Epithelial cell of esophagus (primary cell): Measurements from ENCODE around the gene SLITRK3.
A peak's percentile ranks its signal among the peaks of the same experiment; 100 is the strongest.

Experiments
- DNase-seq: peaks from one replicate; pipeline ENCODE4 v3.0.0; 2010; ENCODE audit warnings: low read depth
- H3K4me3 ChIP-seq: 2 replicates; pipeline ENCODE4 v1.5.1; 2011; ENCODE audit warnings: mild to moderate bottlenecking, low read length, control low read depth
- TF ChIP-seq, protein P1 (sequence below): IDR thresholded peaks from 2 replicates; pipeline ENCODE4 v1.5.1; 2011; ENCODE audit warnings: low read depth, mild to moderate bottlenecking, low read length, control low read depth, inconsistent platforms; ENCODE audit not compliant: insufficient read depth; ENCODE audit errors: missing control alignments

SLITRK3 gene, protein sequence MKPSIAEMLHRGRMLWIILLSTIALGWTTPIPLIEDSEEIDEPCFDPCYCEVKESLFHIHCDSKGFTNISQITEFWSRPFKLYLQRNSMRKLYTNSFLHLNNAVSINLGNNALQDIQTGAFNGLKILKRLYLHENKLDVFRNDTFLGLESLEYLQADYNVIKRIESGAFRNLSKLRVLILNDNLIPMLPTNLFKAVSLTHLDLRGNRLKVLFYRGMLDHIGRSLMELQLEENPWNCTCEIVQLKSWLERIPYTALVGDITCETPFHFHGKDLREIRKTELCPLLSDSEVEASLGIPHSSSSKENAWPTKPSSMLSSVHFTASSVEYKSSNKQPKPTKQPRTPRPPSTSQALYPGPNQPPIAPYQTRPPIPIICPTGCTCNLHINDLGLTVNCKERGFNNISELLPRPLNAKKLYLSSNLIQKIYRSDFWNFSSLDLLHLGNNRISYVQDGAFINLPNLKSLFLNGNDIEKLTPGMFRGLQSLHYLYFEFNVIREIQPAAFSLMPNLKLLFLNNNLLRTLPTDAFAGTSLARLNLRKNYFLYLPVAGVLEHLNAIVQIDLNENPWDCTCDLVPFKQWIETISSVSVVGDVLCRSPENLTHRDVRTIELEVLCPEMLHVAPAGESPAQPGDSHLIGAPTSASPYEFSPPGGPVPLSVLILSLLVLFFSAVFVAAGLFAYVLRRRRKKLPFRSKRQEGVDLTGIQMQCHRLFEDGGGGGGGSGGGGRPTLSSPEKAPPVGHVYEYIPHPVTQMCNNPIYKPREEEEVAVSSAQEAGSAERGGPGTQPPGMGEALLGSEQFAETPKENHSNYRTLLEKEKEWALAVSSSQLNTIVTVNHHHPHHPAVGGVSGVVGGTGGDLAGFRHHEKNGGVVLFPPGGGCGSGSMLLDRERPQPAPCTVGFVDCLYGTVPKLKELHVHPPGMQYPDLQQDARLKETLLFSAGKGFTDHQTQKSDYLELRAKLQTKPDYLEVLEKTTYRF

DNA sequence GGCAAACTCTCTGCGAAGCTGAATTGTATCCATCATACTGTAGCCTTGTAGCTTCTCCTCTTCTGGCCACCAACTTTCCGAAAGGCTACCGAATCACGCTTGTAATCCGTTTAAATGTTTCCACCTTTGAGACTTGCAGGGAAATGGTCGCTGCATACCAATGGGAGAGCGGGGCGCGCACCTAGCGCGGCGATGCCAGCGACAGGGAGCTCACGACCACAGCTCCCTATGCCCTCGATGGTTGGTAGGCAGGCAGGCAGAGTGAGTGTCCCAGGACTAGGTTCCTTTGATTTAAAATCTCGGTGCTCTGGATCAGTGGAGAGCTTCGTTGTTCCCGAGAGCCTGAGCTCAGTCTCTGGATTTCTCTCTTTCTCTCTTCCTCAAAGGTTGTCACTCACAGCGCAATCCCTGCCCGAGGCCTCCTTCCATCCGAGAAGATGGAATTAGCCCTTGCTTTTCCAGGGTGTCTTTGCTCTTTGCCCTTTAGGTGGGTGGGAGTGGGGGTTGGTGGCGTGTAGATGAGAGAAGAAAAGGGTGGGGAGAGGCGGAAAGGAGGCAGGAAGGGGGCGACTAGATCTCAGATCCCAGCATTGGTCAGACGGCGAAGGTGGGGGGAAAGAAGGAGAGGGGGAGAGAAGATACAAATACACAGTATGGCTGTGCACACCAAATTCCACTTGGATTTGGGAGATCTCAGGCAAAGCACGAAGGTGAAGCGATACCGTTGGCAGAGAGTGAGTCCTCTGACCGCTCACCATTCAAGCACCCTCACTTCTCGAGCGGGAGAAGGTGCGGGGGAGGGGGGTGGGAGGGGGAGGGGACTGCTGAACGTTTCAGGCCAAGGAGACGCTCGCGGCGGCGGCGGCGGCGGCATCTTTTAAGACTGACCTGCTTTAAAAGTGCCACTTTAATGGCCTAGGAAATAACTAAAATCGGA is at the start of gene SLITRK3:
TSS of gene SLITRK3 (minus strand) at position 745 of the 937 bp plus-strand sequence. CDS start 5,554 bp downstream, outside the sequence.
- no peak for DNase-seq
- H3K4me3 ChIP-seq, result peak within 1 kb of the TSS; percentile 2
- TF ChIP-seq, protein P1, sequence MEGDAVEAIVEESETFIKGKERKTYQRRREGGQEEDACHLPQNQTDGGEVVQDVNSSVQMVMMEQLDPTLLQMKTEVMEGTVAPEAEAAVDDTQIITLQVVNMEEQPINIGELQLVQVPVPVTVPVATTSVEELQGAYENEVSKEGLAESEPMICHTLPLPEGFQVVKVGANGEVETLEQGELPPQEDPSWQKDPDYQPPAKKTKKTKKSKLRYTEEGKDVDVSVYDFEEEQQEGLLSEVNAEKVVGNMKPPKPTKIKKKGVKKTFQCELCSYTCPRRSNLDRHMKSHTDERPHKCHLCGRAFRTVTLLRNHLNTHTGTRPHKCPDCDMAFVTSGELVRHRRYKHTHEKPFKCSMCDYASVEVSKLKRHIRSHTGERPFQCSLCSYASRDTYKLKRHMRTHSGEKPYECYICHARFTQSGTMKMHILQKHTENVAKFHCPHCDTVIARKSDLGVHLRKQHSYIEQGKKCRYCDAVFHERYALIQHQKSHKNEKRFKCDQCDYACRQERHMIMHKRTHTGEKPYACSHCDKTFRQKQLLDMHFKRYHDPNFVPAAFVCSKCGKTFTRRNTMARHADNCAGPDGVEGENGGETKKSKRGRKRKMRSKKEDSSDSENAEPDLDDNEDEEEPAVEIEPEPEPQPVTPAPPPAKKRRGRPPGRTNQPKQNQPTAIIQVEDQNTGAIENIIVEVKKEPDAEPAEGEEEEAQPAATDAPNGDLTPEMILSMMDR, result no peak

DNA sequence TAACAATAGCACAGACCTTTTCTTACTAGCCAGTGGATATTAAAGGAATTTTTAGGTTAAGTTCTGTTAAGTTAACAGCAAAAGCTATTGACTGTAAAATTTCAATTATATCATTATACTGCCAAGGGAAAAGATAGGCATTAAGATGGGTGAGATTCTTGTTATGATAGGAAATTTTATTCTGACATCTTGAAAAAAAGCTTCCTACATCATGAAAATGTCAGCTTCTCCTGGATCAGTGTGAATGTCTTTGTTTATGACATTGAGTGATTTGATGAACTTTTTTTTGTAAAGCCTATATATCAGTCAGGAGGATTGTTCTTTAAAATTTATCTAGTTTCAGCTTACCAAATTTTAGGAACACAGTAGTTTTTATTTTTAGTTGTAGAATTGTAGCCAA is 47.4 kb upstream of the SLITRK3 start:
- no peak overlapping the region for H3K4me3 ChIP-seq
- no peak for DNase-seq
- TF ChIP-seq, protein P1, result no peak

DNA sequence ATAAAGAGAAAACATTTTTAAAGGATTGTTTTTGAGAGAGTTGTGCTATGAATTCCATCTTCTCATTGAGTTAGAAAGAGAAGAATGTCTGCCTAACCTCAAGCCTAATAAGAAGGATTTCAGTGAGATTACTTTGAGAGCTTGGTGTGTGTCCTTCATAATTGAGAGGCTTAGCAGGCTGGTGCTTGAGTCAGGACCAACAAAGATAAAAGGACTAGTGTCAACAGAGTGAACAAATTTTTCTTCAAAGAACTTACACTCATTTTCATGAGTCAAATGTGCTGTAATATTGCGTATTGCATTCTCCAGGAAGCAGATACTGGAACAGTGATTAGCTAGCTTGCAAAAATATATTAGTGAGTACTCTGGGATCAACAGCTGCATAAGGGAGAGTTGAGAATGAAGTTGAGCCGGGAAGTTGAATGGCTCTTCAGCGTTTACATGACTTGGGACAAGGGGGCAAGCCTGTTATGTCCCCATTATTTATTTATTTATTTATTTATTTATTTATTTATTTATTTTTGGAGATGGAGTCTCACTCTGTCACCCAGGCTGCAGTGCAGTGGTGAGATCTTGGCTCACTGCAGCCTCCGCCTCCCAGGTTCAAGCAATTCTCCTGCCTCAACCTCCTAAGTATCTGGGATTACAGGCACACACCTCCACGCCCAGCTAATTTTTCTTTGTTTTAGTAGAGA is 37.5 kb upstream of the SLITRK3 start:
- peak; percentile 53 for DNase-seq
- H3K4me3 ChIP-seq, result no peak overlapping the region
- TF ChIP-seq, protein P1, result no peak

DNA sequence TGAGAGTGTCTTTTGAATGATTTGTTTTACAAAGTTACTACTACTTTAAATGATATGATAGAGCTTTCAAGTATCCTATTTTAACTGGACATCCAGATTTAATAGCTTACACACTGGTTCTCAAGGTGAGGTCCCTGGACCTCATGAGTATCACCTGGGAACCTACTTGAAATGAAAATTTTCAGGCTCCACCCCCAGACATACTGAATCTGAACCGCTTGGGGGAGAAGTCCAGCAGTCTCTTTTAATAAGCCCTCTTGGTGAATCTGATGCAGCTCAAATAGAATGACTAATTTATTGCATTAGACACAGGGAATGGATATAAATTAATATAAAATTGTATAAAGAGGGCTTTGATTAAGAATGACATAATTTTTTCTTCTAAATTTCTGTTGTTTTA is 29.4 kb upstream of the SLITRK3 start:
- TF ChIP-seq, protein P1, result no peak
- H3K4me3 ChIP-seq, result no peak overlapping the region
- no peak for DNase-seq

DNA sequence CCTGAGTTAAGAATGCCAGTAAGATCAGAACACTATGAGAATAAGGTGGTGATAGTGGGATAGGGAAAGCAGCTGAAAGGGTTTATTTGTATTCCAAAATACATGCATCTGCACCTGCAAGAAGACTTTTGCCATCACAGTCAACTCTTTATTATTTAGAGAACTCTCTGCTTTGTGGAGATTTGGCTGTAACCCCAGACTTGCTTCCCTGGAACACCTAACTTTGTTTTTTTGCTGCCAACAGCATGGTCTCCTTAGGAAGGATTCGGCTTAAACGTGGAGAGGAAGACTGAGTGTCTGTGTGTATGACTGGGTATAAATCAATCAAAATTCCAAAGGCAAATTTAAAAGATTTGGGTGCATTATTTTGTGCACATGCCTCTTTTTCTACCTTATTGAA is 21.6 kb upstream of the SLITRK3 start:
- H3K4me3 ChIP-seq, result no peak overlapping the region
- DNase-seq, result no peak
- TF ChIP-seq, protein P1, result no peak

DNA sequence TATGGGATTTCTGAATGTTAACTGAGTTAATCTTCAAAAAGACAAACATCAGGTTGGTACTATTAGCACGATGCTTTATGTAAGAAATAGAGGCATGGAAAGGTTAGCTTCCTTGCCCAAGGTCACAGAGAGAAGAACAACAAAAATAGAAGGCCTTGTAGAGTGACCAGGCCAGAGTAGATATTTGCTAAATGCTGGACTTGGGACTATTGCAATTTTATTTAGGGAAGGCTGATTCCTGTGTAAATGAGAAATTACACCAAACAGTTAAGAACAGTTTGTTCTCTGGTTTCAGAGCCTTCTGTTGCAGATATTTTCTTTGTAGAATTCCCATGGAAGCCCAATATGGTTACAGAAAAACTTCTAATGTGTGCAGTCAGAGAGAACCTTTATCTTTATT is 16.4 kb upstream of the SLITRK3 start:
- H3K4me3 ChIP-seq, result no peak overlapping the region
- no peak for DNase-seq
- TF ChIP-seq, protein P1, result no peak
